ENCODE data around the gene HSH2D.
"Not testable (repeated sequence)": the region's sequence is repeated elsewhere in the genome, so short reads cannot be mapped to it uniquely, and the experiment has no call there.

HSH2D gene

GRCh38 chr19:16159655-16160054 is 16.2 kb downstream of the HSH2D start:
- no peak for DNase-seq

GRCh38 chr19:16160445-16160942 is 17.0 kb downstream of the HSH2D start:
- no peak for DNase-seq

- DNase-seq, result no peak
Measured at GRCh38 chr19:16160943-16161560, 17.6 kb downstream of the HSH2D start.

- DNase-seq, result no peak
Measured at GRCh38 chr19:16161840-16162239, 18.4 kb downstream of the HSH2D start.

GRCh38 chr19:16164222-16164890 is 20.9 kb downstream of the HSH2D start:
- no peak for DNase-seq

- no peak for DNase-seq
Measured at GRCh38 chr19:16166417-16166816, 22.9 kb downstream of the HSH2D start.

- DNase-seq, result no peak
Measured at GRCh38 chr19:16167055-16167454, 23.6 kb downstream of the HSH2D start.

GRCh38 chr19:16168465-16169081 is 25.1 kb downstream of the HSH2D start:
- DNase-seq, result no peak

- DNase-seq, result no peak
Measured at GRCh38 chr19:16170134-16170533, 26.6 kb downstream of the HSH2D start.

GRCh38 chr19:16175954-16176353 is 32.5 kb downstream of the HSH2D start:
- DNase-seq, result no peak

- not testable (repeated sequence) for DNase-seq
Measured at GRCh38 chr19:16178866-16179265, 35.4 kb downstream of the HSH2D start.

GRCh38 chr19:16180611-16181010 is 37.1 kb downstream of the HSH2D start:
- DNase-seq, result peak; percentile 37

- no peak for DNase-seq
Measured at GRCh38 chr19:16184665-16185122, 41.2 kb downstream of the HSH2D start.

GRCh38 chr19:16185123-16185767 is 41.8 kb downstream of the HSH2D start, which contains the start of gene FAM32A:
TSS of gene FAM32A (plus strand) at chr19:16185410. CDS start at chr19:16185443, 33 bp downstream.
- DNase-seq, result peak; percentile 100

GRCh38 chr19:16185768-16186123 is 42.3 kb downstream of the HSH2D start:
- peak; percentile 82 for DNase-seq

GRCh38 chr19:16188521-16188920 is 45.0 kb downstream of the HSH2D start:
- no peak for DNase-seq

- DNase-seq, result no peak
Measured at GRCh38 chr19:16190198-16190597, 46.7 kb downstream of the HSH2D start.

GRCh38 chr19:16190736-16191135 is 47.3 kb downstream of the HSH2D start:
- no peak for DNase-seq

- DNase-seq, result no peak
Measured at GRCh38 chr19:16191216-16191908, 47.9 kb downstream of the HSH2D start.

- DNase-seq, result no peak
Measured at GRCh38 chr19:16193466-16193865, 50.0 kb downstream of the HSH2D start.

- DNase-seq, result no peak
Measured at GRCh38 chr19:16197188-16197621, 53.7 kb downstream of the HSH2D start.

GRCh38 chr19:16197622-16198369 is 54.3 kb downstream of the HSH2D start, which contains the start of gene AP1M1:
TSS of gene AP1M1 (plus strand) at chr19:16197911. CDS start at chr19:16198027, 116 bp downstream.
- DNase-seq, result peak; percentile 99
